ENCODE data around the gene ERFE.

- TF ChIP-seq NFIC (IDR thresholded peaks at IDR 0.05): no peak
- TF ChIP-seq CEBPB (IDR thresholded peaks at IDR 0.05): no peak
- TF ChIP-seq EP300 (IDR thresholded peaks at IDR 0.05; ENCODE audit: borderline replicate concordance): no peak
- TF ChIP-seq MAX (IDR thresholded peaks at IDR 0.05): no peak
- TF ChIP-seq, protein P1, sequence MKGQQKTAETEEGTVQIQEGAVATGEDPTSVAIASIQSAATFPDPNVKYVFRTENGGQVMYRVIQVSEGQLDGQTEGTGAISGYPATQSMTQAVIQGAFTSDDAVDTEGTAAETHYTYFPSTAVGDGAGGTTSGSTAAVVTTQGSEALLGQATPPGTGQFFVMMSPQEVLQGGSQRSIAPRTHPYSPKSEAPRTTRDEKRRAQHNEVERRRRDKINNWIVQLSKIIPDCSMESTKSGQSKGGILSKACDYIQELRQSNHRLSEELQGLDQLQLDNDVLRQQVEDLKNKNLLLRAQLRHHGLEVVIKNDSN (IDR thresholded peaks at IDR 0.05): peak; percentile 79
These were observed 11.8 kb upstream of the ERFE start for GRCh38 chr2:238146884-238147544.
